Measurements from ENCODE around the gene ATXN2.

GRCh38 chr12:111529424-111530368 is 69.4 kb downstream of the ATXN2 start:
- TF ChIP-seq TCF12 (IDR thresholded peaks at IDR 0.05; ENCODE audit: low read depth): no peak
- TF ChIP-seq TAF1 (IDR thresholded peaks at IDR 0.05; ENCODE audit: low read depth): no peak
- no peak for TF ChIP-seq REST (IDR thresholded peaks at IDR 0.05; ENCODE audit: low read depth)
- TF ChIP-seq FOXM1 (IDR thresholded peaks at IDR 0.05; ENCODE audit: borderline replicate concordance, low read depth): no peak
- TF ChIP-seq EP300 (IDR thresholded peaks at IDR 0.05; ENCODE audit: borderline replicate concordance): no peak
- no peak for TF ChIP-seq CEBPB (IDR thresholded peaks at IDR 0.05)
- TF ChIP-seq YY1 (IDR thresholded peaks at IDR 0.05; ENCODE audit: low read depth): no peak
- TF ChIP-seq ZBTB7A (IDR thresholded peaks at IDR 0.05; ENCODE audit: low read depth): no peak
- no peak for TF ChIP-seq MAX (IDR thresholded peaks at IDR 0.05)
- TF ChIP-seq TEAD4 (IDR thresholded peaks at IDR 0.05): no peak
- peak; percentile 56 for TF ChIP-seq RAD21 (IDR thresholded peaks at IDR 0.05; ENCODE audit: low read depth)
- TF ChIP-seq CREB1 (IDR thresholded peaks at IDR 0.05; ENCODE audit: low read depth): no peak
- no peak for TF ChIP-seq NFIC (IDR thresholded peaks at IDR 0.05)
- TF ChIP-seq EGR1 (IDR thresholded peaks at IDR 0.05): no peak

All from Ishikawa (cell line).